Stimulated activated CD4-positive, alpha-beta T cell treated with anti-CD3 and anti-CD28 coated beads, Interleukin-4, amount 100 ng/mL, for 4 hours (primary cell): Measurements from ENCODE around the gene RABL6.
"Not testable (repeated sequence)": the region's sequence is repeated elsewhere in the genome, so short reads cannot be mapped to it uniquely, and the experiment has no call there.

Experiments used
- DNase-seq, 2 experiments: peaks; one replicate each; pipeline ENCODE4 v3.0.0-alpha.2; 2020

RABL6 gene

DNA sequence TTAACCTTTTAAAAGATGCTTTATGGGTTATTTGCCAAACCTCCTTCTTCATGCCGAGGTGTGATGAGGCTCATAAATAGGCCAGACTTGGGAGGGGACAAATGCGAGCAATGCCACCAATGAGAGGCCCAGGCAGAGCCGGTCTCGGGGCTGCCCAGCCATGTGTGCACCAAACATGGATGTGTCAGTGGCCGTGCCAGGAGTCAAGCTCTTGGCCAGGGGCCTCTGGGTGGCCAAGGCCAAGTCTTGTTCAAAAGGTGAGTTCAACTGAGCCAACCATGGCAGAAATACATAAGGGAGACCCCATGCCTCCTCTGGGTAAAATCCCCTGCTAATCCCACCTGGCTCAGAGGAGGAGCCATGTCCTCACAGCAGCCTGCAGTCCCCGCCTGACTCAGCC, 32.6 kb upstream of the RABL6 start:
- no peak for DNase-seq

- DNase-seq, result no peak
These were observed 30.8 kb upstream of the RABL6 start for GRCh38 chr9:136776947-136777346.

DNA sequence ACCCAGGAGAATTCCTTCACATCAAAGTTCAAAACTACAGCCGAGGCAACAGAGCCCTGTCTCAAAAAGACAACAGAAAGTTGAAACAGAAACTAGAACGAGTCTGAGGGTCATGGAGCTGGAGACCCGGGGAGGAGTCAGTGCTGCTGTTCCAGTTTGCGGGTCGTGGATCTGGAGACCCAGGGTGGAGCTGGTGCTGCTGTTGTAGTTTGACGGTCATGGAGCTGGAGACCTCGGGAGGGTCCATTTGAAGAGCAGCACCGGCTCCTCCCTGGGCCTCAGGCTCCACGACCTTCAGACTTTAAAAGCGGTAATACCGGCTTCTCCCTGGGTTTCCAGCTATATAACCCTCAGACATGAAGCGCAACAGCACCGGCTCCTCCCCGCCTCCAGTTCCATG, 30.4 kb upstream of the RABL6 start:
- DNase-seq, result no peak

DNA sequence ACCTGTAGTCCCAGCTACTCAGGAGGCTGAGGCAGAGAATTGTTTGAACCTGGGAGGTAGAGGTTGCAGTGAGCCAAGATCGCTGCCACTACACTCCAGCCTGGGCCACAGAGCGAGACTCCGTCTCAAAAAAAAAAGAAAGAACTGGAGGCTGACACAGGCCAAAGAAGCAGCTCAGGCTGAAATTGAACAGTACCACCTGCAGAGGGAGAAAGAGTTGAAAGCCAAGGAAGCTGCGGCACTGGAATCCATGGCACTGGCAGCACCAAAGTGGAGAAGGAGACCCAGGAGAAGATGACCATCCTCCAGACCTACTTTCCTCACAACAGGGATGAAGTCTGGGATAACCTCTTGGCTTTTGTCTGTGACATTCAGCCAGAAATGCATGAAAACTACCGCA, 27.9 kb upstream of the RABL6 start:
- DNase-seq, result no peak

- DNase-seq, result no peak
These were observed 25.3 kb upstream of the RABL6 start for GRCh38 chr9:136782452-136782851.

DNA sequence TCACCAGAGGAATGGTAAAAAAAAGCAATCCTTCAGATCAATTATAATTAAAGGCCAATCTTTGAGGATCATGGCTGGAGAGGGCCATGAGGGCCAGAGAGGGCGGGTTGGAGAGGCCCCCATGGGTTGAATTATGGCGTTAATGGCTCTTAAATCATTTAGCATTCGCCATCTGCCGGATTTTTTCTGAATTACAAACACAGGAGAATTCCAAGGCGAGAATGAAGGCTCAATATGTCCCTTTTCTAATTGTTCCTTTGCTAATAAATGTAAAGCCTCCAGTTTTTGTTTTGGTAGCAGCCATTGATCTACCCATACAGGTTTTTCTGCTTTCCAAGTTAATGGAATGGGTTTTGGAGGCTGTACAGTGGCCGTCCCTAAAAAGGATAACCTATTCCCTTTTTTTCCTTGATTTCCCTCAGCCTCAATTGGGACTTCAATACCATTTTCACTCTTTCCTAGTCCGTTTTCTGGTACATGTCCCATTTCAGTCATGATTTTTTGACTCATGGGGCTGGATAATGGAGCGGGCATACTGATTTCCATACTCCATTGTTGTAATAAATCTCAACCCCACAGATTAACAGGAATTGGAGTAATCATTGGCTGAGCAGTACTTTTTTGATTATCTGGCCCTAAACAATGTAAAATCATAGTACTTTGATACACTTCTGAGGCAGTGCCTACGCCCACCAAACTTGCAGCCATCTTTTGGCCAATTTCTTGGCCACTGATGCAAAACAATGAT, 23.3 kb upstream of the RABL6 start:
- no peak for DNase-seq

- DNase-seq, result no peak
These were observed 22.8 kb upstream of the RABL6 start for GRCh38 chr9:136784997-136785361.

GRCh38 chr9:136785565-136786355, 22.0 kb upstream of the RABL6 start:
- DNase-seq, result not testable (repeated sequence)

- no peak for DNase-seq
These were observed 21.3 kb upstream of the RABL6 start for GRCh38 chr9:136786451-136786850.

DNA sequence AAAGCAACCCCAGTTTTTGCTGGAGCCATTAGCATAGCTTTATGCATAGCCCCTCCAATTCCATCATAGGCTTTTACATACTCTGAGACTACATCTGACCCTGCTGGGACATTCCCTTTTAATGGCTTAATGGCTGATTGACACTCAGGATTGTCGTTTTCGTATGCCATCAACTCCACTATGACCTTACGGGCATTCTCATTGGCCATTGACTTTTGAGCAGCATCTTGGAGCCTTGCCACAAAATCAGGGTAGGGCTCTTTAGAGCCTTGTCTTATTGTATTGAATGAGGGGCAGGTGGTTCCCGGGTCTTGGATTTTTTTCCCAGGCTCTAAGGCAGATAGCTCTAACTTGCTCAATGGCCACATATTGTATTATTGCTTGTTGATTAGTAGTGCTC, 20.8 kb upstream of the RABL6 start:
- DNase-seq, result not testable (repeated sequence)

GRCh38 chr9:136787690-136788400, 19.9 kb upstream of the RABL6 start:
- peak; percentile 43 to 55 for DNase-seq

DNA sequence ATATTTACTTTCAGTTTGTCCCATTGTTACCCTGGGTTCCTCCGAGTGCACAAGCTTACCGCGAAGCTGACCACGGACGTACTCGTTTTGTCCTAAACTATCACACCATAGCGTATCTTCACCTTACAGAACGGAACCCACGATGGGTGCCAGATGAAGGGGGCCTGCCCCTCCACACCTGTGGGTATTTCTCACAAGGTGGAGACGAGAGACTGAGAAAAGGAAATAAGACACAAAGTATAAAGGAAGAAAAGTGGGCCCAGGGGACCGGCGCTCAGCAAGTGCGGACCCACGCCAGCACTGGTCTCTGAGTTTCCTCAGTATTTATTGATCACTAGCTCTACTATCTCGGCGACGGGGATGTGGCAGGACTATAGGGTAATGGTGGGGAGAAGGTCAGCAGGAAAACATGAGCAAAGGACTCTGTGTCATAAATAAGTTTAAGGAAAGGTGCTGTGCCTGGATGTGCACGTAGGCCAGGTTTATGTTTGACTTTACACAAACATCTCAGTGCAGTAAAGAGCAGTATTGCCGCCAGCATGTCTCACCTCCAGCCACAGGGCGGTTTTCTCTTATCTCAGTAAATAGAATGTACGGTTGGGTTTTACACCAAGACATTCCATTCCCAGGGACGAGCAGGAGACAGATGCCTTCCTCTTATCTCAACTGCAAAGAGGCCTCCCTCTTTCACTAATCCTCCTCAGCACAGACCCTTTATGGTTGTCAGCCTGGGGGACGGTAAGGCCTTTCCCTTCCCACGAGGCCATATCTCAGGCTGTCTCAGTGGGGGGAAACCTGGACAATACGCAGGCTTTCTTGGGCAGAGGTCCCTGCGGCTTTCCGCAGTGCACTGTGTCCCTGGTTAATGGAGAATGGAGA, 18.9 kb upstream of the RABL6 start:
- DNase-seq, result not testable (repeated sequence)

DNA sequence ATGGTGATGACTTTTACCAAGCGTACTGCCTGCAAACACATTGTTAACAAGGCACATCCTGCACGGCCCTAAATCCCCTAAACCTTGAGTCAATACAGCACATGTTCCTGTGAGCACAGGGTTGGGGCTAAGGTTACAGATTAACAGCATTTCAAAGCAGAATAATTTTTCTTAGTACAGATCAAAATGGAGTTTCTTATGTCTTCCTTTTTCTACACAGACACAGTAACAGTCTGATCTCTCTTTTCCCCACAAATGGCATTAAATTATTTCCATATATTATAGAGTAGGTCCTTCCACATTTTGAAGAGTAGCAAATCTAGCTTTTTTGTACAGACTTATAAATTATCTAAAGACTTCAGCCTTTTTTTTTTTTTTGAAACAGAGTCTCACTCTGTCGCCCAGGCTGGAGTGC, 18.2 kb upstream of the RABL6 start:
- no peak for DNase-seq

- peak; percentile 100 for DNase-seq
These were observed 16.9 kb upstream of the RABL6 start, which contains the start of gene TMEM141 for GRCh38 chr9:136790640-136791515. TMEM141 (plus strand) TSS chr9:136791344; CDS start chr9:136791371, 27 bp downstream.

GRCh38 chr9:136791516-136792276, 16.1 kb upstream of the RABL6 start:
- DNase-seq, result peak; percentile 57 to 65

DNA sequence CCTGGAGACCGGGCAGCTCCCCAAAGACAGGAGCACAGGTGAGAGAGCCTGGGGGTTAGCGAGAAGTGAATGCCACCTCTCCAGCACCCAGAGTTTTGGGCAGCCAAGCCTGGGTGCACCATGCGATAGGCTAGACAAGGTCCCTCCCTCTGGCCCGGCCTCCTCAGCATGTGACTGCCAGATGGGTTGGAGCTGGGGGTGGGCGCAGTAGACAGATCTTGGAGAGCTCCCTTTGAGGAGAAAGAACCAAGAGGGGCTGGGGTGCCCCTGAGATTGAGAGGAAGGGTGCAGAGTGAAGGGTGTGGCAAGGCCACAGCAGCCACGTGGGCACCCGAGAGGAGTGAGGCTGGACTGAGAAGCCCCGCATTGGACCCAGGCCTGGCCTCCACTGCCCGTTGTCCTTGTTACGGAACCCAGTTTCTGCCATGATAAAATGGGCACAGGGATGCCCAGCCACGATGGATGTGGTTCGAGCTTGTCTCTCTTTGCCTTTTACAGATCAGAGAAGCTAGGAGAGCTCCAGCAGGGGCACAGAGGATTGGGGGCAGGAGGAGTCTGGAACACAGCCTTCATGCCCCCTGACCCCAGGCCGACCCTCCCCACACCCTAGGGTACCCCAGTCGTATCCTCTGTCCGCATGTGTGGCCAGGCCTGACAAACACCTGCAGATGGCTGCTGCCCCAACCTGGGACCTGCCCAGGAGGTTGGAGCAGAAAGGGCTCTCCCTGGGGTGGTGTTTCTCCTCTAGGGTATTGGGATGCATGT, 15.2 kb upstream of the RABL6 start:
- no peak for DNase-seq

DNA sequence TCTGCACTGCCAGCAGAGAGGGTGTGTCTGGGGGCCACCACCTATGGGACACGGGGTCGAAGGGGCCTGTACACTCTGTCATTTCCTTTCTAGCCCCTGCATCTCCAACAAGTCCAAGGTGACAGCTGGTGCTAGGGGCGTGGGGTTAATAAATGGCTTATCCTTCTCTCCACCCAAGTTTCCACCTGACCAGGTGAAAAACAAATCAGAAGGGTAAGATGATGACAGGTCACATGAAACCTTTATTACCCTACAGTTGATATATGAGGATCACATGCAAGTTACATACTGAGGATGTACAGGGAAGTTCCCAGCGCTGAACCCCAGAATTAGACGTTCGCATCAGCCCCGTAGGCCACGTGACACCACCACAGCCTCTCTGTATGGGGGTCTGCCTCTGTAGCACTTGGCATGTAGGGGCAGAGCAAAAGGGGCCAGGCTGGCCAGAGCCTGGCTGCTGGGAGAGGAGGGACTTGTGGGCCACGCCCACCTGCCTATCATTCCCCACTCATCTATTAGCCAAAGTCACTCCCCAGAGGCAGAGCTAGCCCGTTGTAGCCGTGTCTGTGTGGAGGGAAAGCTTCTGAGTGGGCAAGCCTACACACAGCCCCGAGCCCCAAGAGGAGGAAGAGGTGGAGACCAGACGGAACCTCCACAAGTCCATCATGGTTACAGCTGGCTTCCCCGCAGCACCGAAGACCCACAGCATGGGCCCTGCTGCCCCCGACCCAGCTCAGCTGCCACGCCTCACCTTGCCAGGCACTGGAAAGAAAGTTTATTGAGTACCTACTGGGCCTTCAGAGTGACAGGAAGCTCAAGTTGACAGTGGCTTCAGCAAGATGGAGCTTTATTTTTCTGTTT, 14.4 kb upstream of the RABL6 start:
- no peak for DNase-seq

DNA sequence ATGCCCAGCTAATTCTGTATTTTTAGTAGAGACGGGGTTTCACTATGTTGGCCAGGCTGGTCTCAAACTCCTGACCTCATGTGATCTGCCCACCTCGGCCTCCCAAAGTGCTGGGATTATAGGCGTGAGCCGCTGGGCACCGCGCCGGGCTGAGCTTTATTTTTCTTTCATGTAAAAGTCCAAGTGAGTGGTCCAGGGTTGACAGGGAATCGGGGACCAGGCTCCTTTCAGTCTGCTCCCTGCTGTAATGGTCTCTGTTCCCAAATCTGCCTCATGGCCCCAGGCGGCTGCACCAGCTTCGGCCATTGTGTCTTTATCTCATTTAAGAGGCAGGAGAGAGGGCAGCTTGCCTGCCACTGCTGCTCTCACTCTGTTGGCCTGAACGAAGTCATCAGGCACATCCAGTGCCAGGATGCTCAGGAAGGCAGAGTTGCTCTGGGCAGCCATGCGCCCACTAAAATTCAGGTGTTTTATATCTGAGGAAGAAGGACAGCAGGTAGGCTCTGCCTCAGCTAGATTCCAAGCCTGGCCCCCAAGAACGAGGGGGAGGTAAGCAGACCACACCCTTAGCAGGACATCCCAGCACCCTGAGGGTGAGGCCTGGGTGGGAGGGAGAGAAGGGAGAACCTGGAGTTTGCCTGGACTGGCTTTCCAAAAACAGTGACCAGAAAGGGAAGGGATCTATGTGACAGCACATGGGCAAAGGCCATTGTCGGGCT, 13.3 kb upstream of the RABL6 start:
- no peak for DNase-seq
